CD4-positive, alpha-beta T cell (primary cell): ENCODE results near the gene DNAH3. TPM values are rescaled to one million over a fixed set of nuclear protein-coding genes. Genes with fewer than 3 reads are reported as not detected.

Experiments
- ATAC-seq: fragments of 200-7000 bp; cut with Tn5 transposase; one replicate; pipeline ENCODE4 v1.10.0; 2022; ENCODE audit warnings: mild to moderate bottlenecking; ENCODE audit not compliant: poor library complexity
- CTCF ChIA-PET: fragments of 350-600 bp; sonication (Branson Sonifier 250); formaldehyde crosslinking; loops from one replicate; lab custom pipeline; 2021; ENCODE audit warnings: antibody characterized with exemption, inconsistent platforms; lab: Charles Lee
- POLR2A ChIA-PET: fragments of 350-600 bp; sonication (Branson Sonifier 250); formaldehyde crosslinking; loops from one replicate; lab custom pipeline; 2021; ENCODE audit warnings: antibody characterized with exemption, inconsistent platforms; lab: Charles Lee
- DNase-seq, 14 experiments: peaks; one replicate each; pipeline ENCODE4 v3.0.0-alpha.2; 2013 to 2020; ENCODE audit warnings: mixed read lengths in 2 of 14
- H3K27ac ChIP-seq, 2 donors: one replicate each; pipeline versions ENCODE4 v1.5.1 to v1.7.0; 2013; ENCODE audit warnings: low read length in 2 of 2, low read depth in 1 of 2, mild to moderate bottlenecking in 1 of 2
- H3K27me3 ChIP-seq, 2 experiments: 1 replicate in 1 of 2; 2 replicates in 1 of 2; pipeline versions ENCODE4 v1.6.1 to v1.7.0; 2013; ENCODE audit warnings: low read length in 2 of 2, control low read depth in 1 of 2, mild to moderate bottlenecking in 1 of 2, moderate library complexity in 1 of 2; ENCODE audit not compliant: insufficient read depth in 2 of 2, control insufficient read depth in 1 of 2
- H3K36me3 ChIP-seq: one replicate; pipeline ENCODE4 v1.6.1; 2013; ENCODE audit warnings: low read length, control low read depth; ENCODE audit not compliant: insufficient read depth
- H3K4me1 ChIP-seq: one replicate; pipeline ENCODE4 v1.6.1; 2013; ENCODE audit warnings: low read length, control low read depth; ENCODE audit not compliant: insufficient read depth
- H3K4me3 ChIP-seq: one replicate; pipeline ENCODE4 v1.5.1; 2013; ENCODE audit warnings: mild to moderate bottlenecking, low read length, moderate library complexity
- H3K9me3 ChIP-seq, 2 experiments: 1 replicate in 1 of 2; 2 replicates in 1 of 2; pipeline versions ENCODE4 v1.6.1 to v1.7.0; 2013; ENCODE audit warnings: low read length in 2 of 2, mild to moderate bottlenecking in 2 of 2, control low read depth in 1 of 2, moderate library complexity in 1 of 2; ENCODE audit not compliant: control insufficient read depth in 1 of 2, insufficient read depth in 1 of 2
- H3K27ac Mint-ChIP-seq: one replicate; pipeline ENCODE4 v1.8.0; 2020; ENCODE audit warnings: mixed read lengths
- H3K27me3 Mint-ChIP-seq: one replicate; pipeline ENCODE4 v1.8.0; 2021; ENCODE audit warnings: mixed read lengths
- H3K36me3 Mint-ChIP-seq: one replicate; pipeline ENCODE4 v1.8.0; 2021; ENCODE audit warnings: low read depth, mixed read lengths
- H3K4me1 Mint-ChIP-seq: one replicate; pipeline ENCODE4 v1.8.0; 2021; ENCODE audit warnings: low read depth, mixed read lengths
- H3K4me3 Mint-ChIP-seq: one replicate; pipeline ENCODE4 v1.8.0; 2020; ENCODE audit warnings: mild to moderate bottlenecking, mixed read lengths
- H3K9me3 Mint-ChIP-seq: one replicate; pipeline ENCODE4 v1.8.0; 2020; ENCODE audit warnings: mixed read lengths
- CTCF ChIP-seq: fragments of 200-600 bp; IDR thresholded peaks from one replicate; pipeline ENCODE4 v1.8.0; 2022; ENCODE audit warnings: antibody characterized with exemption, mild to moderate bottlenecking
- intact Hi-C, 2 experiments: fragments of 100-400 bp; cut with DNase I in 1 of 2; cut with micrococcal nuclease in 1 of 2; formaldehyde crosslinking; loops; one replicate each; pipeline versions ENCODE4 v1.15.1 to v1.9.0; 2023 to 2025; cut with DNase I, micrococcal nuclease
- total RNA-seq, 174 experiments: library from RNA in 2 of 174; stranded (reverse) in 2 of 174; gene quantifications; one replicate each; pipeline ENCODE4 v1.2.3 and lab custom pipeline; 2021 to 2026

DNAH3 gene
- total RNA-seq, 2 experiments from 2014 or later: not detected

- Histone ChIP-seq H3K36me3 (no peaks in the 10 kb centered on the region), H3K4me1 (no peaks in the 10 kb centered on the region), H3K27ac (no peak overlapping the region), H3K4me3 (no peak overlapping the region), H3K27me3 (no peaks in the 10 kb centered on the region), H3K9me3 (no peaks in the 10 kb centered on the region)
- DNase-seq (no peak), ATAC-seq (no peak)
- TF ChIP-seq CTCF: no peak
- Mint-ChIP-seq H3K27ac (no peak overlapping the region), H3K27me3 (no peaks in the 10 kb centered on the region), H3K4me3 (no peak overlapping the region), H3K9me3 (no peaks in the 10 kb centered on the region), H3K36me3 (no peaks in the 10 kb centered on the region), H3K4me1 (no peaks in the 10 kb centered on the region)
- ChIA-PET CTCF (no interaction called here), POLR2A (no interaction called here)
- intact Hi-C loops: no loop called here
These were observed 196.1 kb downstream of the DNAH3 start for GRCh38 chr16:20954574-20954973.

GRCh38 chr16:20952139-20952920 lies 198.3 kb downstream of the DNAH3 start:
- no peaks in the 10 kb centered on the region for H3K9me3 Mint-ChIP-seq
- no peak for DNase-seq
- no peaks in the 10 kb centered on the region for H3K4me1 ChIP-seq
- POLR2A ChIA-PET: no interaction called here
- no peak overlapping the region for H3K27ac Mint-ChIP-seq
- no peak overlapping the region for H3K4me3 Mint-ChIP-seq
- H3K27me3 Mint-ChIP-seq: no peaks in the 10 kb centered on the region
- ATAC-seq: no peak
- no peaks in the 10 kb centered on the region for H3K27me3 ChIP-seq
- H3K36me3 ChIP-seq: no peaks in the 10 kb centered on the region
- CTCF ChIA-PET: no interaction called here
- no peak overlapping the region for H3K4me3 ChIP-seq
- H3K36me3 Mint-ChIP-seq: no peaks in the 10 kb centered on the region
- no peak overlapping the region for H3K27ac ChIP-seq
- no peaks in the 10 kb centered on the region for H3K4me1 Mint-ChIP-seq
- intact Hi-C loops: no loop called here
- no peak for TF ChIP-seq CTCF
- no peaks in the 10 kb centered on the region for H3K9me3 ChIP-seq

GRCh38 chr16:20950294-20950693 lies 200.4 kb downstream of the DNAH3 start:
- POLR2A ChIA-PET: no interaction called here

More at GRCh38 chr16:20950294-20950693, 200.4 kb downstream of the DNAH3 start:
- H3K4me1 ChIP-seq: no peaks in the 10 kb centered on the region
- CTCF ChIA-PET: no interaction called here
- no peaks in the 10 kb centered on the region for H3K9me3 Mint-ChIP-seq
- H3K27me3 Mint-ChIP-seq: no peaks in the 10 kb centered on the region
- H3K27ac ChIP-seq: no peak overlapping the region
- H3K4me3 Mint-ChIP-seq: no peak overlapping the region
- no peak overlapping the region for H3K27ac Mint-ChIP-seq
- no peaks in the 10 kb centered on the region for H3K4me1 Mint-ChIP-seq
- H3K9me3 ChIP-seq: no peaks in the 10 kb centered on the region
- no peaks in the 10 kb centered on the region for H3K36me3 ChIP-seq
- H3K36me3 Mint-ChIP-seq: no peaks in the 10 kb centered on the region
- no peaks in the 10 kb centered on the region for H3K27me3 ChIP-seq
- ATAC-seq: no peak
- TF ChIP-seq CTCF: no peak
- no peak overlapping the region for H3K4me3 ChIP-seq
- intact Hi-C loops: no loop called here
- DNase-seq: no peak
